ENCODE results near the gene CPNE7.

GRCh38 chr16:89552913-89553312 is 22.6 kb upstream of the CPNE7 start:
- TF ChIP-seq KLF16 (tag by site-specific recombination; IDR thresholded peaks at IDR 0.05) (no peak), PBX3 (CRISPR knock-in tag; IDR thresholded peaks at IDR 0.05) (no peak), ATF2 (tag by site-specific recombination; IDR thresholded peaks at IDR 0.05; ENCODE audit: low read depth) (no peak)

Measured in HEK293 (cell line).